GDM1 (cell line): Measurements from ENCODE around the gene ALDH1A1.

Source experiments
- DNase-seq: peaks from one replicate; lab custom pipeline; 2025; lab: John Stamatoyannopoulos, UW

Gene ALDH1A1

GRCh38 chr9:72855890-72856523 lies 96.8 kb downstream of the ALDH1A1 start:
- DNase-seq: no peak

GRCh38 chr9:72855321-72855720 lies 97.5 kb downstream of the ALDH1A1 start:
- DNase-seq: no peak
